A549 treated with Hydrocortisone at 1 μM for 4 hours (cell line): ENCODE data around the gene CMSS1. TPM values are rescaled to one million over a fixed set of nuclear protein-coding genes. Genes with fewer than 3 reads are reported as not detected.

ENCODE experiments used
- total RNA-seq: library from RNA; stranded (reverse); fragments of 200-300 nt; extraction: Qiagen RNA extraction; gene quantifications from 5 replicates; pipeline ENCODE4 v1.2.3, GENCODE V29; 2022

The CMSS1 gene
- total RNA-seq, result 40.3 to 62.5 TPM (median 55.6 TPM) in 5 replicates

DNA sequence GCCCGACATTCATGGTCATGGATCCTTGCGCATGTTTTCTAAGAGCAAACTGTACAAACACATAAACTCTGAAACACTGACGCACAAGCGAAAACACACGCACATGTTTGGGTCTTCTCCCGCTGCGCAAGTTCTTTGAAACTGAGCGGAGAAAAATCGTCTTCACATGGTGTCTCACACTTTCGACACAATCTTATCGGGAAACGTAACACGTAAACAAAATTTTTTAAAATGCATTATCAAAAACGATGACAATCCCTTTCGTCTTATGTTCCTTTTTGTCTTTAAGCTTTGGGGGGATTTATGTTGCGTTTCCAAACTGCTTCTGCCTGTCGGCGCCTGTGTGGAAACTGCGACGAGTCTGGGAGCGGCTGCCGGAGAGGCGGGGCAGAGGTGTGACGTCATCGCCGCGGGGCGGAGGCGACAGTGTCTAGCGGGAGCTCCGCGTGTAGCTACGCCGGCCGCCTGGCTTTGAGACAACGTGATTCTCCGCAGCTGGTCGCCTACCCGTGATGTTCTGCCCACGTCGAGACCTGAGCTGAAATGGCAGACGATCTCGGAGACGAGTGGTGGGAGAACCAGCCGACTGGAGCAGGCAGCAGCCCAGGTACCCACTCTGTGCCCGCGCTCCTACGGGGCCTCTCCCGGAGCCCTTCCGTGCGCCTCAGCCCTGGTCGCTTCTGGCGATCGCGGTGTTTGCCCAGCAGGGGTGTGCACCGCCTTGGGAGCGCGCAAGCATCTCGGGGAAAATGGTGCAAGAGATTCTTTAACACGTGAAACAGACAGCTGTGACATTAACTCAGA is at the start of gene CMSS1:
Gene CMSS1, plus strand, starts transcription at position 426 of the 804 bp plus-strand sequence.

DNA sequence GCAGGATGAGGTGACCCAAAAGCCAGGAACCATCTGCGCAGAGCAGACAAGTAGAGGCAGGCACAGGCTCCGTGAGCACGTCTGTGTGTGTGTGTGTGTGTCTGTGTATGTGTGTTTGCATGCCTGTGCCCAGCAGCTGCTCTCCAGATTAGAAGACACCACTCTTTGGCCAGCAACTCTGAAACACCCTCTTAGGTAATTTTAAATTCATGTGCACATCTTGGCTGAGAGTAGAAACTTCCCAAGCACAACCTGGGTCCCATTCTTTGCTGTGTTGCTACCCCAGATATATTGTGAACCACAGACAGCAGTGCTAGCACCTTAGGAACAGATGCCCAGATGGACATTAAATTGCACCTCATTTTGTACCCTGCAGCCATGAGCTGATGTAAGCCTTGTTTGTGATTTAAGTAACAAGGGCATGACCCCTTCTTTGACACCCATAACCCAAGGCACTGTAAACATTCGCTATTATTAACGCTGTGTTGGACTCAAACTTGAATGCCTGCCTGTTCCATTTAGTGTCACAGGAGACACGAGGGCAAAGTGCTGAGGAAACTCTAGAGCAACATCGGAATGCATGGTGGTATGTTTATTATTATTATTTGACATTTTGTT is 296.9 kb downstream of the CMSS1 start, which contains the start of gene FILIP1L:
Gene FILIP1L, minus strand, starts transcription at position 89 of the 618 bp plus-strand sequence.

Other genes starting within 250 kb of the CMSS1 start
- gene COL8A1, start 179.3 kb upstream of the CMSS1 start, total RNA-seq, result not detected in 5 replicates